Nephron progenitor cell (in vitro differentiated cells): ENCODE results near the gene COX7A2L.
A peak's percentile ranks its signal among the peaks of the same experiment; 100 is the strongest.
"Not testable (repeated sequence)": the region's sequence is repeated elsewhere in the genome, so short reads cannot be mapped to it uniquely, and the experiment has no call there.

Experiments used
- DNase-seq: peaks from one replicate; pipeline ENCODE4 v3.0.0; 2021
- H3K27ac Mint-ChIP-seq: 2 replicates; pipeline ENCODE4 v1.8.0; 2021; ENCODE audit warnings: mild to moderate bottlenecking, moderate library complexity, mixed read lengths
- H3K27me3 Mint-ChIP-seq: 2 replicates; pipeline ENCODE4 v1.8.0; 2021; ENCODE audit warnings: mild to moderate bottlenecking, low read depth, mixed read lengths; ENCODE audit not compliant: poor library complexity
- H3K36me3 Mint-ChIP-seq: 2 replicates; pipeline ENCODE4 v1.8.0; 2021; ENCODE audit warnings: low read depth, mixed read lengths
- H3K4me1 Mint-ChIP-seq: 2 replicates; pipeline ENCODE4 v1.8.0; 2021; ENCODE audit warnings: mixed read lengths
- H3K4me3 Mint-ChIP-seq: 2 replicates; pipeline ENCODE4 v1.8.0; 2021; ENCODE audit warnings: mild to moderate bottlenecking, moderate library complexity, mixed read lengths
- H3K9me3 Mint-ChIP-seq: 2 replicates; pipeline ENCODE4 v1.8.0; 2021; ENCODE audit warnings: mild to moderate bottlenecking, moderate library complexity, mixed read lengths
- TF ChIP-seq, protein P1 (sequence below): fragments of 200-600 bp; sonication (generic); IDR thresholded peaks from 2 replicates; pipeline ENCODE4 v1.5.0; 2021; ENCODE audit warnings: antibody characterized with exemption

Gene COX7A2L

DNA sequence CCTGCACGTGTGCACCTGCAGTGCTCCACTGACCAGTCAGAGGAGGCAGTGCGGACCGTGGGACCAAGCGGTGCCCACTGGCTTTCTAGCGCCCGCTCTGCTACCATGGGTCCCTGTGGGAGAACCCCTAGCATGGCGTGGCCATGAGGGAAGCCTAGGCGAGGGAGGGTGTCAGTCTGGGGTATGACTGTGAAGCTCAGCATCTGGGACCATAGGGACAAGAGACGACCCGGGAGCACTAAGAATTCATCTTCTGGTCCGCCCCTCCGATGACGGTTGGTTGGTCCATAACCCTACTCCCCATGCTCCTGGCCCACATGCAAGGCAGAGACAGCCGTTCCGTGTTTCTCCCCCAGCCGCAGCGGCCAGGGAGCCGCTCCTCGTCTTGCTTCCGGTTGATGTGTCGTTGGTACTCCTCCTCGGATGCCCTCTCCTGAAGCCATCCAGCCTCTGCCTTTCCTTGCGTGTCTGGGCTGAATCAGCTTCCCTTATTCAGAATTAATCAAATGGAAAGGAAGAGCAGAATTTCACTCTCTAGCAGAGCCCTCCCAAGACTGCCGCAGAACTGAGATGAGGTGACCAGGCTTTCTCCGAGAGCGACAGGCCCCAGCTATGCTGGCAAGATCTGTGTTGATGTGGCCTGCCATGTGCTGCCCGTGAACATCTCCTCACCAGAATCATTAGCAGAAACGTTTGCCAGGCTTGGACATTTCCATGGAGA, 23.0 kb downstream of the COX7A2L start:
- Mint-ChIP-seq H3K27ac (peak overlapping the region; percentile 48), H3K9me3 (no peaks in the 10 kb centered on the region), H3K4me1 (peaks cover 56% of the 10 kb centered on the region), H3K4me3 (no peak overlapping the region), H3K27me3 (peaks cover 3% of the 10 kb centered on the region), H3K36me3 (peaks cover 72% of the 10 kb centered on the region)
- no peak for DNase-seq
- TF ChIP-seq, protein P1, sequence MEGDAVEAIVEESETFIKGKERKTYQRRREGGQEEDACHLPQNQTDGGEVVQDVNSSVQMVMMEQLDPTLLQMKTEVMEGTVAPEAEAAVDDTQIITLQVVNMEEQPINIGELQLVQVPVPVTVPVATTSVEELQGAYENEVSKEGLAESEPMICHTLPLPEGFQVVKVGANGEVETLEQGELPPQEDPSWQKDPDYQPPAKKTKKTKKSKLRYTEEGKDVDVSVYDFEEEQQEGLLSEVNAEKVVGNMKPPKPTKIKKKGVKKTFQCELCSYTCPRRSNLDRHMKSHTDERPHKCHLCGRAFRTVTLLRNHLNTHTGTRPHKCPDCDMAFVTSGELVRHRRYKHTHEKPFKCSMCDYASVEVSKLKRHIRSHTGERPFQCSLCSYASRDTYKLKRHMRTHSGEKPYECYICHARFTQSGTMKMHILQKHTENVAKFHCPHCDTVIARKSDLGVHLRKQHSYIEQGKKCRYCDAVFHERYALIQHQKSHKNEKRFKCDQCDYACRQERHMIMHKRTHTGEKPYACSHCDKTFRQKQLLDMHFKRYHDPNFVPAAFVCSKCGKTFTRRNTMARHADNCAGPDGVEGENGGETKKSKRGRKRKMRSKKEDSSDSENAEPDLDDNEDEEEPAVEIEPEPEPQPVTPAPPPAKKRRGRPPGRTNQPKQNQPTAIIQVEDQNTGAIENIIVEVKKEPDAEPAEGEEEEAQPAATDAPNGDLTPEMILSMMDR: no peak

DNA sequence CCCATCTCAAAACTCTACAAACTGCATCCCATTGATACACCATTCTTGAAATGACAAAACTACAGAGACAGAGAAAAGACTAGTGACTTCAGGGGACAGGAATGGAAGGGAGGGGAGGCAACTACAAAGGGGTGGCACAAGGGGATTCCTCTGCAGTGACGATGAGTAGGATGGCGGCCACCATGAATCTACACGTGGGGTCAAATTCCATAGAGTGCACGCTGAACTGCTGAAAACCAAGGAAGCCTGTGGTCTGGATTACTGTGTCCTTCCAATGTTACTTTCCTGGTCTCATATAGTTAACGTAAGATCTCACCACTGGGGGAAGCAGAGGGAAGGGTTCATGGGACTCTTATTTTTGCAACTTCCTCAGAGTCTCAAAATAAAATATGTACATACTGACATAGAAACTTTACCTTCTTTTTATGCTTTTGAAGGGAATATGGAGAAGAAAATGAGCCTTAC, 23.6 kb downstream of the COX7A2L start:
- Mint-ChIP-seq H3K36me3 (peaks cover 77% of the 10 kb centered on the region), H3K27me3 (peaks cover 3% of the 10 kb centered on the region), H3K4me3 (no peak overlapping the region), H3K9me3 (no peaks in the 10 kb centered on the region), H3K27ac (no peak overlapping the region), H3K4me1 (peaks cover 50% of the 10 kb centered on the region)
- TF ChIP-seq, protein P1: no peak
- no peak for DNase-seq

DNA sequence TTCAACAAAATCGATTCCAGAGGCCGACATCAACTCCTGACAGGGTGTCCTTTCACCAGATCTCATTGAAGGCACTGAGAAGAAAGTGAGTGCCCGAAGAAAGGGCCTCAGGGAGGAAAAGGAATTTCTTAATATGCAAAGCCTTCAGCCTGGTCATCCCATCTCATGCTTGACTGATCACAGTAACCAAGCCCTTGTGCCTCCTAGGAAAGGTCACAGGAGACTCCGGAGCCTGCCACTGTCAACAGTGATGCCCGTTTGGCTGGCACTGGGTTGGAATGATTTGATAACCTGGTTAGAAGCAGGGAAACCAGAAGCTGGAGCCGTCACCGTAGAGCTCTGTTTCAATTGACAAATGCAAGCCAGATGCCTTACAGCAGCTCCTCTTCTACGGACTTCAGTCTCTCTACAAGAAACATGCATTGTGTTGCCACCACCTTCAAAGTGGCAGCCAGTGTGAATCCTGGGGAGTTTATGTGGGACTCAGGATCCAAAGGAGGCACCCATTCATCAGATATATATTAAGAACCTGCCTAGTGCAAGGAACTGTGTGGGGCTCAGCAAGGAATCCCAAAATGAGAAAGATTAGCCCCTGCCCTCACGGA, 24.6 kb downstream of the COX7A2L start:
- H3K27ac Mint-ChIP-seq: peak overlapping the region; percentile 34

DNA sequence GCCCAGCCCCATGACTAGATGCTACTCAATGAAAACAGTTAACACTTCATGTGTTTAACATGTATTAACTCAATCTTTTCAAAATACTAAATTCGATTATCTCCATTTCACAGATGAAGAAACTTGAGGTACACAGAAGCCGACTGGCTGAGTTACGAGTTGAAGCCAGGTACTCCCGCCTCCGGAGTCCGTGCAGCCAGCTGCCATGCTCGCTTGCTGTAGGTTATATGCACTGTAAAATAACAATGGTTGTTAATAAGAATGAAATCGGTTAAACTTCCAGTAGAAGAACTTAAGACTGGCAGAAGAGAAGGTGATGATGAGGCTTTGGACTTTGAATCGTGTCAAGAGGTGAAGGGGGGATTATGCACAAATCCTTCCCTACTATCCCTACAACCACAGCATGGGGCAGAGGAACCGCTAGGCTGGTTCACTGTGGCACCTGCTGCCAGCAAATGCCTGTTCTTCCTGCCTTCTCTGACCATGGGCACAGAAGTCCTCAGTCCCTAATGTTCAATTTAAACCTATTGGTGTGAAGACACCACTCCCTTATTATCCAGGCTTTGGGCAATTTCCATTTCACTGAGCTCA, 25.4 kb downstream of the COX7A2L start:
- DNase-seq: no peak
- Mint-ChIP-seq H3K36me3 (peaks cover 85% of the 10 kb centered on the region), H3K27ac (peak overlapping the region; percentile 26), H3K4me1 (peaks cover 32% of the 10 kb centered on the region), H3K4me3 (no peak overlapping the region), H3K27me3 (peaks cover 3% of the 10 kb centered on the region), H3K9me3 (no peaks in the 10 kb centered on the region)
- TF ChIP-seq, protein P1: no peak

More for the DNA sequence above, 24.6 kb downstream of the COX7A2L start:
- Mint-ChIP-seq H3K4me3 (no peak overlapping the region), H3K36me3 (peaks cover 86% of the 10 kb centered on the region), H3K9me3 (no peaks in the 10 kb centered on the region), H3K4me1 (peaks cover 41% of the 10 kb centered on the region), H3K27me3 (peaks cover 3% of the 10 kb centered on the region)
- TF ChIP-seq, protein P1: no peak
- no peak for DNase-seq

DNA sequence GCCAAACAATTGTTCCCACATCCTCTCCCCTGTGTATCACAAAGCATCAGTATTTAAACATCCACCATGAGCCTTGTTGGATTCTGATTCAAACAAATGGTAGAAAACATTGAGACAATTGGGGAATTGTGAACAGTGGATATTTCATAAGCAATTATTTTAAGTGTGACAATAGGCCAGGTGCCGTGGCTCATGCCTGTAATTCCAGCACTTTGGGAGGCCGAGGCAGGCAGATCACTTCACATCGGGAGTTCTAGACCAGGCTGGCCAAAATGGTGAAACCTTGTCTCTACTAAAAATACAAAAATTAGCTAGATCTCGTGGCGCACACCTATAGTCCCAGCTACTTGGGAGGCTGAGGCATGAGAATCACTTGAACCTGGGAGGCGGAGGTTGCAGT, 26.2 kb downstream of the COX7A2L start:
- H3K27me3 Mint-ChIP-seq, H3K27ac Mint-ChIP-seq, H3K4me3 Mint-ChIP-seq, H3K9me3 Mint-ChIP-seq, DNase-seq: not testable (repeated sequence)
- H3K4me1 Mint-ChIP-seq: peaks cover 25% of the 10 kb centered on the region
- peaks cover 79% of the 10 kb centered on the region for H3K36me3 Mint-ChIP-seq

DNA sequence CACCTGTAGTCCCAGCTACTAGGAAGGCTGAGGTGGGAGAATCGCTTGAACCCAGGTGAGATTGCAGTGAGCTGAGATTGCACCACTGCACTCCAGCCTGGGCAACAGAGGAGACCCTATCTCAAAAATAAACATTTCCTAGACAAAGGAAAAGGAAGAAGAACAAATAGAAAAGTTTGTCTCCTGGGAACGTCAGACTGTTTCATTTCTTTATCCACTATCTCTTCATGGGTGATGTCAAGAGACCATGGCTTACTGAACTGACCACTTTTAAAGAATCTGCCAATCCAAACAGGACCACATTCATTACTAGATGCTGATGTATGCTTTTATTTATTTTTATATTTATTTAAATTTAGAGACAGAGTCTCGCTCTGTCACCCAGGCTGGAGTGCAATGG, 26.8 kb downstream of the COX7A2L start:
- Mint-ChIP-seq H3K27ac (no peak overlapping the region), H3K4me1 (peaks cover 23% of the 10 kb centered on the region), H3K36me3 (peaks cover 78% of the 10 kb centered on the region)

More for the DNA sequence above, 26.8 kb downstream of the COX7A2L start:
- DNase-seq: no peak
- H3K4me3 Mint-ChIP-seq: no peak overlapping the region
- H3K27me3 Mint-ChIP-seq: peaks cover 3% of the 10 kb centered on the region
- TF ChIP-seq, protein P1: no peak
- no peaks in the 10 kb centered on the region for H3K9me3 Mint-ChIP-seq
